ENCODE measurements around the gene FBXO27. TPM values are rescaled to one million over a fixed set of nuclear protein-coding genes. Genes with fewer than 3 reads are reported as not detected.

Gene FBXO27
- total and polyA plus RNA-seq, 2 of the 4 experiments (the other 2 are of a cell fraction) = 0.18 to 0.50 TPM

DNA sequence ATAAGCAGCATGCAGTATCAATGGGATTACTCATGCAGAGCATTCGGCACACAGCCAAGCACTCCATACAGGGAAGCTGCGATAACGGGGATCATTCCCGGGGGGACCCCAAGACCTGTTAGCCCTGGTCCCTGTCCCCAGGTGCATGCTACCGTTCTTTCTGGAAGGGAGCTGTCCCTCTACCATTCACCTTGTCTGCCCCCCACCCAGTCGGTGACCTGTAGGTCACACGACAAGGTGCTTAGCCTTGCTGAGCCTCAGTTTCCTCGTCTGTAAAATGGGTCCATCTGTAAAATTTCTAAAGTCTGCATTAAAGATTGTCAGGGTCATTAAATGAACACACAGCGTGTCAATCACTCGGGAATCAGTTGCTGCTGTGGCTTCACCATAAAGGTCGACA is 45.0 kb upstream of the FBXO27 start (continued):
- TF ChIP-seq SMC3 (IDR thresholded peaks at IDR 0.05; ENCODE audit: low read depth, low read length) (no peak), NFE2L2 (IDR thresholded peaks at IDR 0.05; ENCODE audit: low read depth, low read length) (no peak), MAZ (IDR thresholded peaks at IDR 0.05; ENCODE audit: borderline replicate concordance, low read depth, low read length) (no peak), BHLHE40 (IDR thresholded peaks at IDR 0.05; ENCODE audit: low read depth, low read length) (no peak), MAFK (IDR thresholded peaks at IDR 0.05; ENCODE audit: low read depth, low read length) (no peak), POLR2A (IDR thresholded peaks at IDR 0.05; ENCODE audit: low read depth, low read length) (no peak), MXI1 (IDR thresholded peaks at IDR 0.05; ENCODE audit: borderline replicate concordance, low read depth, low read length) (no peak)

DNA sequence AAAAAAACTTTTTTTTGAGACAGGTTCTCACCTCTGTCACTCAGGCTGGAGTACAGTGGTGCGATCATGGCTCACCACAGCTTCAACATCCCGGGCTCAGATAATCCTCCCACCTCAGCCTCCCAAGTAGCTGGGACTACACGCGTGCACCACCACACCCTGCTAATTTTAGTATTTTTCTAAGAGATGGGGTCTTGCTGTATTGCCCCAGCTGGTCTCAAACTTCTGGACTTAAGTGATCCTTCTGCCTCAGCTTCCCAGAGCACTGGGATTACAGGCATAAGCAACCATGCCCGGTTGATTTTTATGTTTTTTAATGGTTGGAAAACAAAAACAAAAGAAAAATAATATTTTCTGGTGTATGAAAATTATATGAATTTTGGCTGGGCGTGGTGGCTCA is 42.6 kb upstream of the FBXO27 start:
- intact Hi-C loops (cut with micrococcal nuclease) = no loop called here
- Histone ChIP-seq H3K14ac (replicated peaks; ENCODE audit: low read depth, low read length) (no peak overlapping the region), H2BK20ac (ENCODE audit: low read depth, low read length) (no peak overlapping the region), H2AFZ (replicated peaks; ENCODE audit: low read length, poor library complexity) (no peak overlapping the region), H3K4me2 (ENCODE audit: low read depth, low read length) (no peak overlapping the region), H2BK120ac (ENCODE audit: low read depth, low read length) (peak overlapping the region; percentile 38; the same call in 1 of the 2 replicates), H3K4ac (ENCODE audit: low read depth, low read length) (no peak overlapping the region), H3K4me1 (ENCODE audit: control insufficient read depth, insufficient read depth, low read length) (peaks cover 5% of the 10 kb centered on the region; the same call in 1 of the 2 replicates), H3K4me3 (ENCODE audit: insufficient read depth, low read depth, low read length) (no peak overlapping the region), H3K18ac (ENCODE audit: low read depth, low read length) (no peak overlapping the region), H4K8ac (ENCODE audit: low read depth in 2 of 2, low read length in 2 of 2) (no peak overlapping the region), H3K9ac (ENCODE audit: low read depth, low read length) (no peak overlapping the region), H3K79me1 (ENCODE audit: low read depth in 1 of 2, low read length in 2 of 2) (no peaks in the 10 kb centered on the region), H4K5ac (ENCODE audit: low read depth, low read length) (no peak overlapping the region), H2BK15ac (ENCODE audit: low read depth, low read length) (no peak overlapping the region), H3K9me1 (ENCODE audit: insufficient read depth, low read length) (peaks cover 13% of the 10 kb centered on the region), H3K23ac (ENCODE audit: low read depth, low read length) (no peak overlapping the region), H3K27me3 (ENCODE audit: control insufficient read depth, insufficient read depth, low read length) (no peaks in the 10 kb centered on the region), H2BK5ac (ENCODE audit: low read depth, low read length, poor library complexity, severe bottlenecking) (no peak overlapping the region), H3K36me3 (ENCODE audit: control insufficient read depth, insufficient read depth, low read length) (no peaks in the 10 kb centered on the region), H4K91ac (ENCODE audit: insufficient read depth, low read depth, low read length) (no peak overlapping the region), H3K56ac (ENCODE audit: extremely low read depth, insufficient read depth, low read length) (no peak overlapping the region), H3K9me3 (ENCODE audit: control insufficient read depth, insufficient read depth, low read length) (no peaks in the 10 kb centered on the region), H2AK5ac (ENCODE audit: low read depth, low read length) (no peak overlapping the region; the same call in 1 of the 2 replicates), H3K27ac (ENCODE audit: insufficient read depth, low read length) (no peak overlapping the region), H2AK9ac (replicated peaks; ENCODE audit: low read depth, low read length, poor library complexity) (no peak overlapping the region), H4K20me1 (ENCODE audit: insufficient read depth, low read length) (no peaks in the 10 kb centered on the region)
- POLR2A ChIA-PET (ENCODE audit: unreplicated experiment) = no interaction called here
- DNase-seq = no peak
- WGBS, 2 experiments (ENCODE audit: extremely low coverage in 2 of 2, insufficient read length in 1 of 2) = no CpG with 5 or more reads among the region's 6 CpGs
- ATAC-seq (ENCODE audit: low read depth) = no peak
- dilution Hi-C loops (cut with HindIII; ENCODE audit: low sequenced_read_pairs, unreplicated experiment) = no loop called here
- CTCF ChIA-PET = no interaction called here
- BruUV-seq (replicated peaks) = no TSS peak
- in situ Hi-C loops (cut with MboI; ENCODE audit: low sequenced_read_pairs) = no loop called here
- TF ChIP-seq RFX5 (IDR thresholded peaks at IDR 0.05; ENCODE audit: low read depth, low read length) (no peak), FOS (IDR thresholded peaks at IDR 0.05; ENCODE audit: low read depth, low read length) (no peak), NFE2L2 (IDR thresholded peaks at IDR 0.05; ENCODE audit: low read depth, low read length) (no peak), MAZ (IDR thresholded peaks at IDR 0.05; ENCODE audit: borderline replicate concordance, low read depth, low read length) (no peak), BHLHE40 (IDR thresholded peaks at IDR 0.05; ENCODE audit: low read depth, low read length) (no peak), POLR2A (IDR thresholded peaks at IDR 0.05; ENCODE audit: low read depth, low read length) (no peak), RCOR1 (IDR thresholded peaks at IDR 0.05; ENCODE audit: insufficient replicate concordance, low read length) (no peak), CEBPB (IDR thresholded peaks at IDR 0.05; ENCODE audit: low read depth, low read length) (no peak), MXI1 (IDR thresholded peaks at IDR 0.05; ENCODE audit: borderline replicate concordance, low read depth, low read length) (no peak)
- TF ChIP-seq, protein P1, sequence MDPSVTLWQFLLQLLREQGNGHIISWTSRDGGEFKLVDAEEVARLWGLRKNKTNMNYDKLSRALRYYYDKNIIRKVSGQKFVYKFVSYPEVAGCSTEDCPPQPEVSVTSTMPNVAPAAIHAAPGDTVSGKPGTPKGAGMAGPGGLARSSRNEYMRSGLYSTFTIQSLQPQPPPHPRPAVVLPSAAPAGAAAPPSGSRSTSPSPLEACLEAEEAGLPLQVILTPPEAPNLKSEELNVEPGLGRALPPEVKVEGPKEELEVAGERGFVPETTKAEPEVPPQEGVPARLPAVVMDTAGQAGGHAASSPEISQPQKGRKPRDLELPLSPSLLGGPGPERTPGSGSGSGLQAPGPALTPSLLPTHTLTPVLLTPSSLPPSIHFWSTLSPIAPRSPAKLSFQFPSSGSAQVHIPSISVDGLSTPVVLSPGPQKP (IDR thresholded peaks at IDR 0.05; ENCODE audit: borderline replicate concordance, low read depth, low read length) = no peak
- TF ChIP-seq, protein P2, sequence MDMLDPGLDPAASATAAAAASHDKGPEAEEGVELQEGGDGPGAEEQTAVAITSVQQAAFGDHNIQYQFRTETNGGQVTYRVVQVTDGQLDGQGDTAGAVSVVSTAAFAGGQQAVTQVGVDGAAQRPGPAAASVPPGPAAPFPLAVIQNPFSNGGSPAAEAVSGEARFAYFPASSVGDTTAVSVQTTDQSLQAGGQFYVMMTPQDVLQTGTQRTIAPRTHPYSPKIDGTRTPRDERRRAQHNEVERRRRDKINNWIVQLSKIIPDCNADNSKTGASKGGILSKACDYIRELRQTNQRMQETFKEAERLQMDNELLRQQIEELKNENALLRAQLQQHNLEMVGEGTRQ (IDR thresholded peaks at IDR 0.05; ENCODE audit: low read depth, low read length) = no peak
- TF ChIP-seq, protein P3, sequence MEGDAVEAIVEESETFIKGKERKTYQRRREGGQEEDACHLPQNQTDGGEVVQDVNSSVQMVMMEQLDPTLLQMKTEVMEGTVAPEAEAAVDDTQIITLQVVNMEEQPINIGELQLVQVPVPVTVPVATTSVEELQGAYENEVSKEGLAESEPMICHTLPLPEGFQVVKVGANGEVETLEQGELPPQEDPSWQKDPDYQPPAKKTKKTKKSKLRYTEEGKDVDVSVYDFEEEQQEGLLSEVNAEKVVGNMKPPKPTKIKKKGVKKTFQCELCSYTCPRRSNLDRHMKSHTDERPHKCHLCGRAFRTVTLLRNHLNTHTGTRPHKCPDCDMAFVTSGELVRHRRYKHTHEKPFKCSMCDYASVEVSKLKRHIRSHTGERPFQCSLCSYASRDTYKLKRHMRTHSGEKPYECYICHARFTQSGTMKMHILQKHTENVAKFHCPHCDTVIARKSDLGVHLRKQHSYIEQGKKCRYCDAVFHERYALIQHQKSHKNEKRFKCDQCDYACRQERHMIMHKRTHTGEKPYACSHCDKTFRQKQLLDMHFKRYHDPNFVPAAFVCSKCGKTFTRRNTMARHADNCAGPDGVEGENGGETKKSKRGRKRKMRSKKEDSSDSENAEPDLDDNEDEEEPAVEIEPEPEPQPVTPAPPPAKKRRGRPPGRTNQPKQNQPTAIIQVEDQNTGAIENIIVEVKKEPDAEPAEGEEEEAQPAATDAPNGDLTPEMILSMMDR (conservative IDR thresholded peaks at IDR 0.05; ENCODE audit: low read depth, low read length) = no peak

All from IMR-90 (cell line).